Esophagus (tissue), 2 donors: ENCODE results near the gene ERC2. TPM values are rescaled to one million over a fixed set of nuclear protein-coding genes. Genes with fewer than 3 reads are reported as not detected.

ENCODE experiments used
- H3K27ac ChIP-seq, 2 donors: one replicate each; pipeline ENCODE4 v1.5.1; 2013; ENCODE audit warnings: low read depth in 2 of 2, mild to moderate bottlenecking in 2 of 2, inconsistent platforms in 1 of 2, low read length in 1 of 2, moderate library complexity in 1 of 2
- H3K27me3 ChIP-seq, 2 donors: one replicate each; pipeline ENCODE4 v1.6.1; 2013; ENCODE audit warnings: low read length in 2 of 2, control low read depth in 1 of 2, mild to moderate bottlenecking in 1 of 2; ENCODE audit not compliant: insufficient read depth in 2 of 2, control insufficient read depth in 1 of 2
- H3K36me3 ChIP-seq, 2 donors: one replicate each; pipeline ENCODE4 v1.6.1; 2013; ENCODE audit warnings: low read length in 1 of 2; ENCODE audit not compliant: control insufficient read depth in 2 of 2, insufficient read depth in 2 of 2
- H3K4me1 ChIP-seq, 2 donors: one replicate each; pipeline ENCODE4 v1.6.1; 2013; ENCODE audit warnings: low read length in 1 of 2; ENCODE audit not compliant: control insufficient read depth in 2 of 2, insufficient read depth in 2 of 2
- H3K4me3 ChIP-seq, 2 donors: one replicate each; pipeline ENCODE4 v1.5.1; 2013; ENCODE audit warnings: low read length in 2 of 2, mild to moderate bottlenecking in 2 of 2, low read depth in 1 of 2, moderate library complexity in 1 of 2
- H3K9me3 ChIP-seq, 2 donors: one replicate each; pipeline ENCODE4 v1.6.1; 2013; ENCODE audit warnings: mild to moderate bottlenecking in 2 of 2, low read depth in 1 of 2, low read length in 1 of 2, moderate library complexity in 1 of 2; ENCODE audit not compliant: control insufficient read depth in 2 of 2, insufficient read depth in 1 of 2
- WGBS, 2 donors: extraction: QIAGEN DNeasy Blood & Tissue Kit; methylation state at CpG; one replicate each; pipeline ENCODE4 v1.1.7; 2013; 5-methylcytosine and 5-hydroxymethylcytosine counted together
- polyA plus RNA-seq, 2 donors: library from polyadenylated mRNA; stranded (reverse); fragments of 200-250 nt; gene quantifications; one replicate each; pipeline ENCODE4 v1.2.3, GENCODE V29; 2013
- donor health status: healthy with polysubstance abuse.
- donor health status: Bipolar disorder and iron deficiency.

Gene ERC2
- polyA plus RNA-seq, 2 donors = 0.18 to 0.20 TPM

DNA sequence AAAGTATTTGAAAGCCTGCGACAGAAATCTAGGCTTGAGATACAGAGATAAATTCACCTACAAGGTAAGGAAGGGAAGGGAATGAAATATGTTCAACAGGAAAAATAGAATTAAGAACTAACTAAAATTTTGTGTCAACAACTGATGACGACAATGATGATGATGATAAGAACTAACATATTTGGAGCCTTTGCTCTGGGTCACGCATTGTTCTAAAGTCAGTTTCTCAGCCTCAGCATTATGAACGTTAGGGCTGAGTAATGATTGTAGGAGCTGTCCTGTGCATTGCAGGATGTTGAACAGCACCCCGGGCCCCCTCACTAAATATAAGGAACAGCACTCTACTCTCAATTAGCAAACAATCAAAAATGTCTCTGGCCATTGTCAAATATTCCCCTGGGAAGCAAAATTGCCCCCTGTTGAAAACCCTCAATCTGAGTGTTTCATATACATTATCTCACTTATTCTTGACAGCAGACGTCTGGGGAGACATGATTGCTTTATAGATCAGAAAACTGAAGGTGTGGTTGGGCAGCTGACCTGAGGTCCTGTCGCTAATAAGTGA, 88.5 kb downstream of the ERC2 start:
- Histone ChIP-seq H3K36me3 (no peaks in the 10 kb centered on the region), H3K4me3 (no peak overlapping the region), H3K4me1 (no peaks in the 10 kb centered on the region), H3K27me3 (no peaks in the 10 kb centered on the region), H3K9me3 (peaks cover 0 to 4% of the 10 kb centered on the region in 2 donors), H3K27ac (no peak overlapping the region)
- WGBS, 2 donors = 65 to 75% methylated on average over 7 of the region's 7 CpGs

DNA sequence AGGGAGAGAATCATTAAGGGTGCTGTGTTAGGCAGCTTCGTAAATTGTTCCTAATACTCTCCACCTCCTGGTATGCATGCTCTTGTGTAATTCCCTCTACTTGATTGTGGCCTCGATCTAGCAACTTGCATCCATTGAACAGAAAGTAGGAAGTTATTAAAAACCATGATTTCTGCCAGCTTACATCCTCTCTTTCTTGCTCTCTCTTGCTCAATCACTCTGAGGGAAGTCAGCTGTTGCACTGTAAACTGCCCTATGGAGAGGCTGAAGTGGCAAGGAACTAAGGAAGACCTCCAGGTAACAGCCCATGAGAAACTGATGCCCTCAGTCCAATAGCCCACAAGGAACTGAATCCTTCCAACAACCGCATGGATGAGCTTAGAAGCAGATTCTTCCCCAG, 92.6 kb downstream of the ERC2 start:
- WGBS, 2 donors = 79 to 83% methylated on average over 3 of the region's 3 CpGs
- no peak overlapping the region for H3K4me3 ChIP-seq

DNA sequence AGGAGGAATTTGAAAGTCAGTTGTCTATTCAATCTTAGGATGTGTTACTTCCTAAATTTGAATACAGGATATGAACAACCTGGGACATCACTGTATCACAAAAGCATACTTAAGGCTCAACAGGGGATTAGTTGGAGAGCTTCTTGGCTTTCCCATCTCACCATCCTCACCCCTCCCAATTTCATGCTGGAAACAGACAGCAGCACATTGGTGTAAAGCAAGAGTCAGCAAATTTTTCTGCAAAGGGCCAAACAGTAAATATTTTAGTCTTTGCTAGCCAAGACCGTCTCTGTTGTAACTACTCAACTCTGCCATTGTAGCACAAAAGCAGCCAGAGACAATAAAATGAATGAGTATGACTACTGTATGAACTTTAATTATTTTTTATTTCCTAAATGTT, 94.9 kb downstream of the ERC2 start:
- H3K36me3 ChIP-seq = no peaks in the 10 kb centered on the region
- H3K4me1 ChIP-seq = no peaks in the 10 kb centered on the region
- H3K27ac ChIP-seq = no peak overlapping the region
- WGBS, 2 donors = 56 to 75% methylated on average over 1 of the region's 1 CpG
- no peak overlapping the region for H3K4me3 ChIP-seq
- peaks cover 0 to 4% of the 10 kb centered on the region in 2 donors for H3K9me3 ChIP-seq
- no peaks in the 10 kb centered on the region for H3K27me3 ChIP-seq

More for the DNA sequence above, 92.6 kb downstream of the ERC2 start:
- Histone ChIP-seq H3K36me3 (no peaks in the 10 kb centered on the region), H3K27ac (no peak overlapping the region), H3K4me1 (no peaks in the 10 kb centered on the region), H3K27me3 (no peaks in the 10 kb centered on the region), H3K9me3 (peaks cover 0 to 4% of the 10 kb centered on the region in 2 donors)

DNA sequence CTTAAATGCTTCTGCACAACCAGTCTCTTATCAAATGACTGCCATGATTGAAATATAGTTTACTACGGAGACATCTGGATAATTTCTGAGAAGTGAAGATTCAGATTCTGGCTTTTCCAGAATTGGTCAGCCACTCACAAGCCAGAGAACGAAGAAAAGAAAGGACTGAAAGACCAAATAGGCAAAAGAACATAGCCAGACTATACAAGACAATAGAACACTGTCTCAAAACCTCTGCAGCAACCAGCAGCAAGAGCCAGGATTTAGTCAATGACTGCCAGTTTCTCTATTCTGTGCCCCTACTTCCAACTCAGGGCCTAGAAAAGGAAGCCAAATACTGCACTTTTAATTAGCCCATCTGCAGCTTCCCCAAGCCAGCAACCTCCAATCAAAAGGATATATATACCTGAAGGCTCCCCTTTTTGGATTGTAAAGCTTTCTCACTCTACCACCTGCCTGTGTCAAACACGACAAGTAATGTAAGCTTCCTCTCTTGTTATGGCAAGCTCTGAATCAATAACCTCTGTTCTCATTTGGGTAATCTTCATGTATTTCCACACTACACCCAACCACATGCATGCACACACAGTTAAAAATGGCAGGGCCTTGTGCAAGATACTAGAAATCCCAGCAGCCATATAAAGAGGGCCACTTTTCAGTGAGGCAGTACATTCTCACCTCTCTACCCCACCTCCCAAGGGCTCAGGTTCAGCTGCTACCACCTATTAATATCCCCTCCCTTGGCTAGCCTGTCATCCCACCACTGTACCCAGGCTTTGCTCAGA, 97.1 kb downstream of the ERC2 start:
- no peaks in the 10 kb centered on the region for H3K36me3 ChIP-seq
- H3K9me3 ChIP-seq = peaks cover 0 to 4% of the 10 kb centered on the region in 2 donors
- H3K4me3 ChIP-seq = no peak overlapping the region
- H3K4me1 ChIP-seq = no peaks in the 10 kb centered on the region
- 72 to 81% methylated on average over 3 of the region's 3 CpGs for WGBS, 2 donors
- H3K27me3 ChIP-seq = no peaks in the 10 kb centered on the region
- H3K27ac ChIP-seq = no peak overlapping the region

DNA sequence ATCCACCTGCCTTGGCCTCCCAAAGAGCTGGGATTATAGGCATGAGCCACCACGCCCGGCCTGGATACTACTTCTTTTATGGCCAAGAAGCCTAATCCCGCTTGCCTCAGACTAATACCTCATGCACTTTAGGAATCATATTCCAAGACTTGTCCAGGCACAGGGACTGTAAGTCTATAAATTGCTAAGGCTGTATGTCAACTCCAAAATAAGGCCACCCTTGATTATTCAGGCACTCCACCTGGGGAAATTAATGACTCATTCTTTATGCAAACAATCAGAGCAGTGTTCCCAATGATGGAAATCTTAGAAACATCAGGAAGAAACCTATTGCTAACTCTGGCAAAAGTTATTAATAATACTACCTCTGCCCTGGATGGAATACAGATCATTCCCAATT, 98.4 kb downstream of the ERC2 start:
- Histone ChIP-seq H3K9me3 (no peaks in the 10 kb centered on the region), H3K4me3 (no peak overlapping the region), H3K4me1 (no peaks in the 10 kb centered on the region), H3K27me3 (no peaks in the 10 kb centered on the region), H3K27ac (no peak overlapping the region), H3K36me3 (no peaks in the 10 kb centered on the region)
- WGBS, 2 donors = 55 to 65% methylated on average over 3 of the region's 3 CpGs

DNA sequence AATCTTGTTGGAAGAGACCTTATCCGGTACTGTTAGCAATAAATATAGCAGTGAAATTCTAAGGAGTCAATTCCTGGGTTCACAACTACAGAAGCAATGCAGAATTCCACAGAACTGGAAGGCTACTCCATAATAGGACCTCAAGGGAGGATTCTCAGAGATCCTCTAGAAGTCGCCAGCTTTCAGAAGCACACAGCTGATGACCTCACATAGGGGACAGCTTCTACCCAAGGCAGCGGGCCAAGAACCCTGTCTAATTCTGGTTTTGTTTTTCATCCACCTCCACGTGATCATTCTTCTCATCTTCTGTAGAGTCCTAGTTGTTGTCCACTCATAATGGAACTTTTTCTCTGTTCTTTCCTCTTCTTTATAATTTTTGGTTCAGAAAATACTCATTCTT, 99.4 kb downstream of the ERC2 start:
- no peaks in the 10 kb centered on the region for H3K27me3 ChIP-seq
- H3K36me3 ChIP-seq = no peaks in the 10 kb centered on the region
- H3K4me3 ChIP-seq = no peak overlapping the region
- no peaks in the 10 kb centered on the region for H3K4me1 ChIP-seq
- no peaks in the 10 kb centered on the region for H3K9me3 ChIP-seq
- WGBS, 2 donors = 76 to 83% methylated on average over 4 of the region's 4 CpGs
- no peak overlapping the region for H3K27ac ChIP-seq

DNA sequence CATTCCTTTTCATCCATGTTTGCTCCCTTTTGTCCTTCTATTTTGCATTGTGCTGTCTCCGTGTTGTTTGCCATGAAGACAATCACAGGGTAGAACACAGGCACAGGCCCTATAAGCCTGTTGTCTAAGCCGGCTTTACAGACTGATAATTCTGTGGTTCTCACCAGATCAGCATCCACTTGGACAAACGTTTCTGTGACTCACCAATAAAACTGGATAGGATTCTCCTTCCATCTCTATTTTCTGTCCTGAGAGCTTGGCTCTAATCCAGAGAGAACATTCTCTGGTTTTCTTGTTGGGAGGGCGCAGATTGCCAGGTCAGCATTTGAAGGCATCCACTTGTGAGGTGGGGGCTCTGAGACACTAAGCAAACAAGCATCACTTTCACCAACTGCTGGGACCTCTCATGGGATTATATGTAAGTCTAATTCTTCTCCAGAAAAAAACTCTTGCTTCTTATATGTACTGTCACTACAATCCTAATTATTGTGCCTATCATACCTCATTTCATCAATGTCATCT, 101.6 kb downstream of the ERC2 start:
- no peaks in the 10 kb centered on the region for H3K4me1 ChIP-seq
- H3K27me3 ChIP-seq = no peaks in the 10 kb centered on the region
- H3K36me3 ChIP-seq = no peaks in the 10 kb centered on the region
- no peak overlapping the region for H3K27ac ChIP-seq
- H3K4me3 ChIP-seq = no peak overlapping the region
- WGBS, 2 donors = 68 to 72% methylated on average over 4 of the region's 4 CpGs
- H3K9me3 ChIP-seq = no peaks in the 10 kb centered on the region

DNA sequence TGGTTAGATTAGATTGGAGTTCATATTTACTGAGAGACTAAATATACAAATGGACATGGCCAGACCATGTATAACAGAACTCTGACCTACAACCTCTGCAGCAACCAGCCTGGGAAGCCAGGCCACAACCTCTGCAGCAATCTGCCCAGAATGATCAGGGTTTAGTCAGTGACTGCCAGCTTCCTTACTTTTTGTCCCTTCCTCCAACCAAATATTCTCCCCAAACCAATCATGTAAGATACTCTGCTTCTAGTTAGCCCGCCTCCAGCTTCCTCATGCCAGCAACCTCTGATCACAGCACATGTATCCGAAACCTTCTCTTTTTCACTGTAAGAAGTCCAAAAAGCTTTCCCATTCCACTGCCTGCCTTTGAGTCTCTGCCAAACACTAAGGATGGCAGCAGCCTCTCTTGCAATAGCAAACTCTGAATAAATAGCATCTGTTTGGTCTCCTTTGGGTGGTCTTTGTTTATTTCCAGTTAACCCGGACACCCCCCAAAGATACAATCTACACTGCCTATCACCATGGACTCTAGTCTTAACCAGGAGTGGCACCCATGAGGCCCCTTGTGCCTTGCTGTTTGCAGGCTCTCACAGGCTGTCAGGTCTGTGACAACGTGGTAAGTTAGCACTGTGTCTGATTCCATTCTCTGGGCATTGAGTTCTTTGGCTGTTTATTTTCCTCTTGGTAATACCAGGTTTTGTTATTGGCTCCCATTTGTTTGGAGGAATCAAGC, 102.2 kb downstream of the ERC2 start:
- H3K27ac ChIP-seq = no peak overlapping the region
- H3K4me3 ChIP-seq = no peak overlapping the region
- no peaks in the 10 kb centered on the region for H3K36me3 ChIP-seq
- no peaks in the 10 kb centered on the region for H3K4me1 ChIP-seq
- H3K9me3 ChIP-seq = no peaks in the 10 kb centered on the region
- WGBS, 2 donors = 66 to 69% methylated on average over 4 of the region's 4 CpGs
- H3K27me3 ChIP-seq = no peaks in the 10 kb centered on the region

- no peaks in the 10 kb centered on the region for H3K9me3 ChIP-seq
- H3K27ac ChIP-seq = no peak overlapping the region
- H3K36me3 ChIP-seq = no peaks in the 10 kb centered on the region
- H3K4me3 ChIP-seq = no peak overlapping the region
- 76 to 89% methylated on average over 3 of the region's 3 CpGs for WGBS, 2 donors
- no peaks in the 10 kb centered on the region for H3K4me1 ChIP-seq
- no peaks in the 10 kb centered on the region for H3K27me3 ChIP-seq
Measured at GRCh38 chr3:56364665-56365064, 103.6 kb downstream of the ERC2 start.
